22Rv1 (cell line): ENCODE results near the gene KRT83.

ENCODE experiments used
- CTCF ChIP-seq: fragments of 450-650 bp; IDR thresholded peaks from 2 replicates; pipeline ENCODE4 v1.5.1; 2017; ENCODE audit warnings: mild to moderate bottlenecking
- ZFX ChIP-seq: fragments of 450-650 bp; IDR thresholded peaks from 2 replicates; pipeline ENCODE4 v1.6.1; 2017; ENCODE audit warnings: antibody characterized with exemption, borderline replicate concordance

GRCh38 chr12:52342781-52343490 lies 21.7 kb upstream of the KRT83 start:
- TF ChIP-seq CTCF (no peak), ZFX (no peak)
